ENCODE results near the gene CES2. TPM values are rescaled to one million over a fixed set of nuclear protein-coding genes. Genes with fewer than 3 reads are reported as not detected.
"Not testable (repeated sequence)": the region's sequence is repeated elsewhere in the genome, so short reads cannot be mapped to it uniquely, and the experiment has no call there.

The CES2 gene
- total RNA-seq, 1 donor, result 23.8 TPM

- Histone ChIP-seq H3K4me1 (ENCODE audit: insufficient read depth, low read length) (peaks cover 33% of the 10 kb centered on the region), H3K27me3 (ENCODE audit: insufficient read depth, low read length) (no peaks in the 10 kb centered on the region), H3K9me3 (ENCODE audit: low read depth, low read length) (no peaks in the 10 kb centered on the region), H3K4me3 (ENCODE audit: low read length) (peak overlapping the region; percentile 76)
Observed at GRCh38 chr16:66933776-66934137, 1.6 kb upstream of the CES2 start.

GRCh38 chr16:66934138-66934838 lies 1.0 kb upstream of the CES2 start, which contains the start of gene CIAO2B:
Gene CIAO2B (minus strand): TSS chr16:66934402. CDS start chr16:66934364, 38 bp downstream.
- peak within 1 kb of the TSS; percentile 76 for H3K4me3 ChIP-seq (ENCODE audit: low read length)
- no peaks in the 10 kb centered on the region for H3K9me3 ChIP-seq (ENCODE audit: low read depth, low read length)
- no peaks in the 10 kb centered on the region for H3K27me3 ChIP-seq (ENCODE audit: insufficient read depth, low read length)
- H3K4me1 ChIP-seq (ENCODE audit: insufficient read depth, low read length), result peaks cover 33% of the 10 kb centered on the region

- H3K27me3 ChIP-seq (ENCODE audit: insufficient read depth, low read length); H3K9me3 ChIP-seq (ENCODE audit: low read depth, low read length): not testable (repeated sequence)
- peaks cover 33% of the 10 kb centered on the region for H3K4me1 ChIP-seq (ENCODE audit: insufficient read depth, low read length)
- peak overlapping the region; percentile 76 for H3K4me3 ChIP-seq (ENCODE audit: low read length)
Observed at GRCh38 chr16:66934839-66935313, 440 bp upstream of the CES2 start.

GRCh38 chr16:66936462-66936861 lies 1.1 kb downstream of the CES2 start:
- peaks cover 33% of the 10 kb centered on the region for H3K4me1 ChIP-seq (ENCODE audit: insufficient read depth, low read length)
- H3K4me3 ChIP-seq (ENCODE audit: low read length), result no peak overlapping the region
- H3K9me3 ChIP-seq (ENCODE audit: low read depth, low read length), result no peaks in the 10 kb centered on the region
- no peaks in the 10 kb centered on the region for H3K27me3 ChIP-seq (ENCODE audit: insufficient read depth, low read length)

- no peak overlapping the region for H3K4me3 ChIP-seq (ENCODE audit: low read length)
- H3K4me1 ChIP-seq (ENCODE audit: insufficient read depth, low read length), result peaks cover 33% of the 10 kb centered on the region
- H3K27me3 ChIP-seq (ENCODE audit: insufficient read depth, low read length), result no peaks in the 10 kb centered on the region
- no peaks in the 10 kb centered on the region for H3K9me3 ChIP-seq (ENCODE audit: low read depth, low read length)
Observed at GRCh38 chr16:66936889-66937554, 1.7 kb downstream of the CES2 start.

- H3K27me3 ChIP-seq (ENCODE audit: insufficient read depth, low read length), result no peaks in the 10 kb centered on the region
- H3K4me1 ChIP-seq (ENCODE audit: insufficient read depth, low read length), result peaks cover 28% of the 10 kb centered on the region
- H3K9me3 ChIP-seq (ENCODE audit: low read depth, low read length), result no peaks in the 10 kb centered on the region
- no peak overlapping the region for H3K4me3 ChIP-seq (ENCODE audit: low read length)
Observed at GRCh38 chr16:66937725-66938337, 2.5 kb downstream of the CES2 start.

- Histone ChIP-seq H3K9me3 (ENCODE audit: low read depth, low read length) (no peaks in the 10 kb centered on the region), H3K4me3 (ENCODE audit: low read length) (no peak overlapping the region), H3K27me3 (ENCODE audit: insufficient read depth, low read length) (no peaks in the 10 kb centered on the region), H3K4me1 (ENCODE audit: insufficient read depth, low read length) (peaks cover 18% of the 10 kb centered on the region)
Observed at GRCh38 chr16:66939366-66939765, 4.0 kb downstream of the CES2 start.

- Histone ChIP-seq H3K4me1 (ENCODE audit: insufficient read depth, low read length) (peaks cover 15% of the 10 kb centered on the region), H3K9me3 (ENCODE audit: low read depth, low read length) (no peaks in the 10 kb centered on the region), H3K4me3 (ENCODE audit: low read length) (no peak overlapping the region)
Observed at GRCh38 chr16:66940236-66940635, 4.9 kb downstream of the CES2 start.

GRCh38 chr16:66942981-66943380 lies 7.7 kb downstream of the CES2 start:
- Histone ChIP-seq H3K4me3 (ENCODE audit: low read length) (no peak overlapping the region), H3K27me3 (ENCODE audit: insufficient read depth, low read length) (no peaks in the 10 kb centered on the region), H3K9me3 (ENCODE audit: low read depth, low read length) (no peaks in the 10 kb centered on the region), H3K4me1 (ENCODE audit: insufficient read depth, low read length) (peaks cover 5% of the 10 kb centered on the region)

More at GRCh38 chr16:66940236-66940635, 4.9 kb downstream of the CES2 start:
- no peaks in the 10 kb centered on the region for H3K27me3 ChIP-seq (ENCODE audit: insufficient read depth, low read length)

- H3K4me1 ChIP-seq (ENCODE audit: insufficient read depth, low read length), result peaks cover 11% of the 10 kb centered on the region
- no peaks in the 10 kb centered on the region for H3K9me3 ChIP-seq (ENCODE audit: low read depth, low read length)
- peaks cover 4% of the 10 kb centered on the region for H3K27me3 ChIP-seq (ENCODE audit: insufficient read depth, low read length)
- no peak overlapping the region for H3K4me3 ChIP-seq (ENCODE audit: low read length)
Observed at GRCh38 chr16:66943426-66944053, 8.2 kb downstream of the CES2 start.

- Histone ChIP-seq H3K9me3 (ENCODE audit: low read depth, low read length) (no peaks in the 10 kb centered on the region), H3K27me3 (ENCODE audit: insufficient read depth, low read length) (peaks cover 9% of the 10 kb centered on the region), H3K4me1 (ENCODE audit: insufficient read depth, low read length) (peaks cover 16% of the 10 kb centered on the region), H3K4me3 (ENCODE audit: low read length) (no peak overlapping the region)
Observed at GRCh38 chr16:66944054-66944441, 8.7 kb downstream of the CES2 start.

GRCh38 chr16:66944971-66945370 lies 9.7 kb downstream of the CES2 start:
- H3K4me3 ChIP-seq (ENCODE audit: low read length); H3K9me3 ChIP-seq (ENCODE audit: low read depth, low read length): not testable (repeated sequence)
- peaks cover 18% of the 10 kb centered on the region for H3K27me3 ChIP-seq (ENCODE audit: insufficient read depth, low read length)
- H3K4me1 ChIP-seq (ENCODE audit: insufficient read depth, low read length), result peaks cover 16% of the 10 kb centered on the region

- Histone ChIP-seq H3K9me3 (ENCODE audit: low read depth, low read length) (no peaks in the 10 kb centered on the region), H3K4me1 (ENCODE audit: insufficient read depth, low read length) (peaks cover 16% of the 10 kb centered on the region), H3K4me3 (ENCODE audit: low read length) (no peak overlapping the region), H3K27me3 (ENCODE audit: insufficient read depth, low read length) (peaks cover 28% of the 10 kb centered on the region)
Observed at GRCh38 chr16:66945939-66946338, 10.6 kb downstream of the CES2 start.

GRCh38 chr16:66946541-66946940 lies 11.2 kb downstream of the CES2 start:
- Histone ChIP-seq H3K4me1 (ENCODE audit: insufficient read depth, low read length) (peaks cover 16% of the 10 kb centered on the region), H3K27me3 (ENCODE audit: insufficient read depth, low read length) (peaks cover 34% of the 10 kb centered on the region), H3K4me3 (ENCODE audit: low read length) (no peak overlapping the region), H3K9me3 (ENCODE audit: low read depth, low read length) (no peaks in the 10 kb centered on the region)

GRCh38 chr16:66946974-66947301 lies 11.6 kb downstream of the CES2 start:
- Histone ChIP-seq H3K4me3 (ENCODE audit: low read length) (no peak overlapping the region), H3K9me3 (ENCODE audit: low read depth, low read length) (no peaks in the 10 kb centered on the region), H3K4me1 (ENCODE audit: insufficient read depth, low read length) (peaks cover 16% of the 10 kb centered on the region), H3K27me3 (ENCODE audit: insufficient read depth, low read length) (peaks cover 38% of the 10 kb centered on the region)
